HG02588 (cell line): Measurements from ENCODE around the gene SLC45A1.
"Not testable (repeated sequence)": the region's sequence is repeated elsewhere in the genome, so short reads cannot be mapped to it uniquely, and the experiment has no call there.

Experiments
- ATAC-seq: cut with Tn5 transposase; IDR thresholded peaks from one replicate; pipeline ENCODE4 v1.9.1; 2021; ENCODE audit warnings: mild to moderate bottlenecking, moderate library complexity; ENCODE audit not compliant: unreplicated experiment

SLC45A1 gene

DNA sequence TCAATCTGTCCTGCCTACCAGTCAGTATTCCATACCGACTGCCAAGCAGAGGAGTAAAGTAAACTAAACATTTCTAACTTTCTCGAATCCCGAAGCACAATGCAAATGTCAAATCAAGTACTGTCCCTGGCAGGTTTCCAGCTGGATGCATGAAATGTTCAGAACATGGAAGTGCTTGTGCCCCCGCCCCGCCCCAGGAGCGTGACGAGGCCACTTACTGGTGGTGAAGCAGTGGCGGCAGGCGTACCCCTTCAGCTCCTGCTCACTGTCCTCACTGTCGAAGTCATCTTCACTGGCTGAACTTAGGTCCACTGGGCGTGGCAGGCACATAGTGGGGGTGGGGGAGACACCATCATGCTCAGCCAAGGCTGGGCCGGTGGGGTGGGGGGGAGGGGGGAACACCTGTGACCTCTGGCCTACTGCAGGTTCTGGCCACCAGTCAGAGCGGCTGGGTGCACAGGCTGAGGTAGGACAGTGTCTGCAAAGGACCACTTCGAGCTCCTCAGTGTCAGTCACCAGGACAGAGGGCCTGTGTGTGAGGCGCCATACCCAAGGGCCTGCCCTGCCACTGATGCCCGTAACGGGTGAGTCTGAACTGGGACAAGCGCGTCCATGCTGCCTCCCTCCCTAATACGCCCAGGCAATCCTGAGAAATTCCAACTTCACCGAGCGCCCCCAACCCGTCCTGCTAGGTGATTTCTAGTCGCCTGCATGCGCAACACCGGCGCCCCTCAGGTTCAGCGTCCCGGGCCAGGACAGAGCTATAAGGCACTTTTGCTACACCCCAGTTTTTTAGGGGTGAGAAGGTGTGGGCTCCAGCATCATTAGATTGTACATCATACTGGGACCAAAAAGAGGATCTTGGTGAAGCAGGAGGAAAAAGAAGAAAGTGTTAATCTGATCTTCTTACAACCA lies 46.9 kb downstream of the SLC45A1 start:
- no peak for ATAC-seq

DNA sequence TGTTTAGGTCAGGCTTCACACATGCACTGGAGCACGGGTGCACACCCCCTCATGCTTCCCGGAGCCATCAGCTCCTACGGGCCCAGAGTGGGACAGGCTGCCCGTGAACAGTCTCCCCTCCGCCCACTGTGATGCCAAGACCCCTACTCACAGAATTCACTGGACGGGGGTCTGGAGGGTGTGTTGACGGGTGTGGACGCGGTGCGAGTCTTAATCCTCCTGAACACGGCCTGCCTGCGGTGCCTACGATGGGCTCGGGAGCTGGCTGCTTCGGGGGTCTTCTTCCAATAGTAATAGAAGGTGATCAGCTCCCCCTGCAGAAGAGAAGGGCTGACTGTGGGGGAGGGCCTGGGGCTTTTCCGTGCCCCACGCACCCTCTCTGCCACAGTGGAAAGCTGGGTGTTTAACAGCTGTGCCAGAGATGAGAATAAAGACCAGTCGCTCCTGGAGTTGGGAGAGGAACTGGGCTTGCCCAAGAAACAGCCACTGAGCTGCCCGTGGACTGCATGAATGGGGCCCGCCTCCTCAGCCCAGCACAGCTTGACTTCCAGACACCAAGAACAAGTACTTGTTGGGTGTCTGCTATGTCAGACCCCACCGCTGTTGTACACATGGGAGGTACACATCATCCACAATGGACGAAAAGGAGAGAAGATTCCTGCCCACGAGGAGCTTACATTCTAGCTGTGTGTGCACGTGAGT lies 47.9 kb downstream of the SLC45A1 start:
- no peak for ATAC-seq

DNA sequence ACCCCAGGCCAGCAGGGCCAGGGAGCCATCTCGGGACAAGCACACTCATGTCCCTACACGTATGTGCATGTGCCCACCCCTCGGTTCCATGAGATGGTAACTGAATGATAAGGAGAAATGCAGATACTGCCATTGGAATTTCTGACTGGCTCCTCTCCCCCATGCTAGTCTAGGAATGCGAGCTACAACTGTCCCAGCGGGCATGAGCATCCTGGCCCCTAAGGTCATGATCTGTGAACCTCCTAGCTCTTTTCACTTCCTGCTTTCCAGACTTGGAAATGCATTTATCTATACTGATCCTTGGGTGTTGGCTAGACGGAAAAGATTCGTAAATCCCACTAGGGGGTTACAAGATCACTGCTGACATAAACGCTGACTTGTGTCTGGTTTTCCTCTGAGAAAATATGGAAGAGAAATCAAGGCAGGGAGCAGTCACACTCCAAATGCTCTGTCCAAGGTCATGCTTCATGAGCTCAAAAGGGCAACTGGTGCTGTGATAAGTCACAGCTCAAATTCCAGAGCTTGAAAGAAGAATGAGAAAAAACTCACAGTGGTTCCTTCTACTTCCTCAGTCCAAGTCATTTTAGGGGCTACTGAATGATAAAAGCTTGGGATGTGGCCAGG lies 49.8 kb downstream of the SLC45A1 start:
- ATAC-seq, result no peak

DNA sequence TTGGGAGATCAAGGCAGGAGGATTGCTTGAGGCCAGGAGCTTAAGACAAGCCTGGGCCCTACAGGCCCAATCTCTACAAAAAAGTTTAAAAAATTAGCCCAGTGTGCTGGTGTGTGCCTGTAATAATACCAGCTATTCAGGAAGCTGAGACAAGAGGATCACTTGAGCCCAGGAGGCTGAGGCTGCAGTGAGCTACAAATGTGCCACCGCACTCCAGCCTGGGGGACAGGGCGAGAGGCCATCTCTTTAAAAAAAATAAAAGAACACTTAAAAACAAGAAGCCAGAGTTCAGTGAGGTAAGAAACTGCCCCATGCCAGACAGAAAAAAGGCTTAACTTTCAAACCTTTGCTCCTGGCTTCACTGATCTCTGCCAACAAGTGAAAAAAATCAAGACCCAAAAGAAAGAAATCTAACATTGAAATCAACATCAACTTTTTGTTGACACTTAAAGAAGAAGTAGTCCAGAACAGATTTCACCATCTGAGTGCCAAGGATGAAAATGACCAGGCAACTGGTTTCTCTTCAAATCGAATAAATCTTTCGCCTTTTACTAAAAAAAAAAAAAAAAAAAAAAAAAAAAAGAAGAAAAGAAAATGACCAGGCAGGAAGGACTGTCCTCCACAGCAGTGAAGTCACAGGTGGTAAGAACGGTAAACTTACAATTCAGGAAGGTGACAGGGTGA lies 51.2 kb downstream of the SLC45A1 start:
- no peak for ATAC-seq

DNA sequence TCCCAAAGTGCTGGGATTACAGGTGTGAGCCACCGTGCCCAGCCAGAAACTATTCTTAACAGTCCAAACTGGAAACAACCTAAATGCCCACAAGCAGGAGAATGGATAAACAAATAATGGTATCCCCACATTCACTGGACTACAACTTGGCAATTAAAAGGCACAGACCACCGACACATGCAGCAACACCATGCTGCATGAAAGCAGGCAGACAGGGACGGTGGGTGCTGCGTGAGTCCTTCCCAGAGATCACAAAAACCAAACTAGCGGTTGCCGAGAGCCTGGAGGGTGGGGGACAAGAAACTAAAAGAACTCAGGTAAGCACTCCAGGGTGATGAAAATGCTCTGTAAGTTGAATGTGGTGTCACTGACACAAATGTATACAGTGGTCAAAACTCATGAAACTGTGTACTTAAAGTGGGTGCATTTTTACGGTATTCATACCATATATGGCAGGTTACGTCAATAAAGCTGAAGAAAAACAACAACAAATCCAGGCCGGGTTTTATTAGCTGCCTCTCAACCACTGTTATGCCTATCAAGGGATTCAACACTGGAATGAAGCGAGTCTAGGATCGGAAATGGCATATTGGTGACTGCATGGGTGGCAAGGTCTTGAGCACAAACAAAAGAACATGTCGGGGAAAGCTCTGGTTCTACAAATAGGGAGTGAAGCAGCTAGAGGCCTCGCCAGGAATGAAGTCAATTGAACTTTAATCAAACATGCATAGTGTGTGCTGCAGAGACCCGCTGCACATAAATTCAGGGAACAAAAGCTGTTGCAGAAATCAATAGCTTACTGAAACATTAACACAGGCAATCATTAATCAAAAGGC lies 52.4 kb downstream of the SLC45A1 start:
- no peak for ATAC-seq

DNA sequence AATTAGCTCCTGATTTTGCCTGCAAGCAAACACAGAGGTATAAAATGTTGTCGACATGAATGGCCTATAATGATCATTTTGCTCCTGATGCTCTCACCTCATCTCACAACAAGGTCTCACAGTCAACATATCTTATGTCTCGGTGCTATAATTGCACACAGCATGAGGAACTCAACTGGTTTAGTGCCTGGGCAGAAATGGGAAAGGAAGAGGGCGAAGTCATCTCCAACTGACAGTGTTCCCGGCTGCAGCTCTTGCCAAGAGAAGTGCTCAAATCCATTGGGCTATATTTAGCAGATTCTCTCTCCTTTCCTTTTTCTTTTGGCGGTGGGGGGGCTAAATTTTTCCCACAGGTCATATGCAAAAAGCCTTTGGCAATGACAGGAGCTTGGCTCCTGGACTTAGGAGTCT lies 53.0 kb downstream of the SLC45A1 start:
- no peak for ATAC-seq

DNA sequence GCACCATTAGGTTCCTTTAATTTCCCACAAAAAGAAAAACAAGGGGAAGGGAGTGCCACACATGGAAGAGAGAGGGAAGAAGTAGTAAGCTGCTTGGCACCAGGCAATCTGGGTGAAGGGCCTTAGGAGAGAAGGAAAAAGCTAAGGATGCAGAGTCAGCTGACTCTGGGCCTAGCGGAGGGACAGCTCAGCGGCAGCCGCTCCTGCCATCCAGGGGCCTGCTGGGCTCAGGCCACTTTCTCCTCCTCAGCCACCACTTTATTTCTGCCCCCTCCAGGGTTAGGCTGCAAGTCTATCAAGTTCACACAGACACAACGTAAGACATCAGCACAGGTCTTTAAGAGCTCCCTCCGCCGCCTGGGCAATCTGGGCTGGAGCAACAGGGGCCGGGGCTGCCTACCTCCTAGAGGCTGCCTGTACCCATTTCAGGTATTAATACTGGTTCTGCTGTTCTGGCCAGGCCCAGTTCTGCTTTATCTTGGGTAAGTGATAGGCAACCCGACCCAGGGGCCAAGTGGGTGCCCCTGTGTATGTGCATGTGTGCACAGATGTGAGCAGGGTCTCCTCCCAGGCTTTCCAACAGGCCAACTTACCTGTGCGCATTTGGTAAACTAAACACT lies 53.6 kb downstream of the SLC45A1 start:
- no peak for ATAC-seq

DNA sequence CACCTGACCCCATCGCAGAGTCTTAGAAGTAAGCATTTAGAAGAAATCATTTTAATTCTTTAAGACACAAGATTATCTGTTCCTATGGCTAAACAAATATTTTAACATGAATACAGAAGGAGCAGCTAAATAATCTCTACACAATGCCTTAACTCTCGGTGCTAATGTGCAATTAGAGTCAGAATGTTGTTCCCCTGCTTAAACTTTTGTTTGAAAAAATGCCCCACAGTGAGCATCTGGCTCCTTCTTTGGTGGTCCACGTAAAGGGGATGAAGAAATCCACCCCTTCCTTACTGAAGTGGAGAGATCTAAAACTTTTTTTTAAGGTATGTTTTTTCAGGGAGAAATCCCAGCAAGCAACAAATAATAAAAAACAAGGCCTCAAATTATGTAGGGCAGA lies 55.2 kb downstream of the SLC45A1 start:
- no peak for ATAC-seq

DNA sequence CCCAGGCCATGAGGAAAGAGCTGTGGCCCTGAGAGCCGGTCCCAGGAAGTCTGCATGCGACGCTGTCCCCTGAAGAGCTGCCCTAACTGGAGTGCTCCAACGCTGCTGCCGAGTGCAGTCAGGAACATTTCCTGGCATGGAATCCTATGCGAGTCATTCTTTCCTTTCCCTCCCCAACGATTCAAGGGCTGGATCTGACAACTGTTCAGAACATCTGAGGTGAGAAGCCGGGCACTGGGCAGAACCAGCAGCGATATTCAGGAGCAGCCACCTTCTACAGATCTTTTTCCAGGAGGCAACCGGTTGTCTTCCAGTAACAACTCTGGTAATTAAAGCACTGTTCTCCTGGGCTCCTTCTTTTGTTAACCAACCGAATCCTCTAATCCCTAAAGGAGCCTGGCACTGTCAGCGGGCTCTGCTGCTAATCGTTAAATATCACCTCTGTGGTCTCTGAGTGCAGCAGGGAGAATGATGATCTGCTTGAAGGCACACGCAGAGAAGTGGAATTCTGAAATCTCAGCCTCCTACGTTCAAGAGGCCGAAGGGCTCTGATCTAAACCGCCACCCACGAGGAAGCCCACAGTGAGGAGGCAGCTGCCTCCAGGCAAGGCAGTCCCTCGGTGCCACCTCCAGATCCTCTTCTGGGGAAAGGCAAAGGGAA lies 55.8 kb downstream of the SLC45A1 start:
- ATAC-seq, result no peak

DNA sequence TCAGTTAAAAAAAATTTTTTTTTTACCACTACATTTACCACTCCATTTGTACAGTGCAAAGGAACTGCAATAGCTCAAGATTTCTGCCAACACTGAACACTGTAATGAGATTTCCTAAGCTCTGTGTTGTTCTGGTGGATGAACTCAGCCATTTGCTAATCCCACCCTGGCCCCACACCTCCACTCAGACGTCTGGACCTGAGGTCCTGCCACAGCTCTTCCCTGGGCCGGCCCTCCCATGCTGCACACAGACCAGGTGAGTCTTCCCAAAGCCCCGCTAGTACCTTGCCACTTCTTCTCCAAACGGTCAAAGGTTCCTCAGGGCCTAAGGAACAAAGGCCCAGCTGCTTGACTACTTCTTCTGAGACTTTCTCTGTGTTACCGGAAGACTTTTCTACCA lies 56.4 kb downstream of the SLC45A1 start:
- ATAC-seq, result no peak

DNA sequence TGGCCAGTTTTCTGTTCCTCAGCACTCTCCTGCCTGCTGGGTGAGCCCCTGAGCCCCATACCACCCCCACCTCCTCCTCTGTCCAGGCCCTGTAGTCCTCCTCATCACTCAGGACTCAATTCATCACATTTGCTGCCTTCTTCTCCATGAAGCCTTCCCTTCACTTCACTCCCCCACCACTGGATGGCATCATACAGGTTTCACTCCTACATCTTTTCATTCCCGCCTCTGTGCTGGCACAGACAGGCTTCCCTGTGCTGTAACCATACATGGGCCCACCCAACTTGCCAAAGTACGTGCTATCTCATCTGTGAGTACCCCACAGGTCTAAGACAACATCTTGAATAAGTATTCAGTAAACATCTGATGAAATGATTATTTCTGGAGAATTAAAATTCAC lies 56.9 kb downstream of the SLC45A1 start:
- no peak for ATAC-seq

DNA sequence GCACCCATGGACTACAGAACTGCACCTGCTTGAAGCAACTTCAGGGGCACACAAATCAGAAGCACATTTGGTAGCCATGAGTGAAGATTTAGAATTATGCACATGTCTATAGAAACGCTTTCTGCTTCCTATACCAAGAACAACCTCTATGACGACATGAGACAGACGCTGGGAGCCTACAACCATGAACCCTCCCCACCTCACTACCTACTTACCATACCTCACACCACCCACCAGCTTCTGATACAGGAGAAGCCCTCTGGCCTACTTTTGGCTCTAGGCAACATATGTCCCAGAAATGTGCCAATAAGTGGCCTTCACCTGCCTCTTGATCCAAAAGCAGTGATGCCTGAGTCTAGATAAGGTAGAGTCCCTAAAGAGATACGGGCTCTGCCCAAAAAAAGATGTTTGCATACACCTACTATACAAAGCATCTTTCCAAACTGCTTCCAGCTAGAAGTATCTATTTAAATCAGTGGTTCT lies 58.5 kb downstream of the SLC45A1 start:
- no peak for ATAC-seq

DNA sequence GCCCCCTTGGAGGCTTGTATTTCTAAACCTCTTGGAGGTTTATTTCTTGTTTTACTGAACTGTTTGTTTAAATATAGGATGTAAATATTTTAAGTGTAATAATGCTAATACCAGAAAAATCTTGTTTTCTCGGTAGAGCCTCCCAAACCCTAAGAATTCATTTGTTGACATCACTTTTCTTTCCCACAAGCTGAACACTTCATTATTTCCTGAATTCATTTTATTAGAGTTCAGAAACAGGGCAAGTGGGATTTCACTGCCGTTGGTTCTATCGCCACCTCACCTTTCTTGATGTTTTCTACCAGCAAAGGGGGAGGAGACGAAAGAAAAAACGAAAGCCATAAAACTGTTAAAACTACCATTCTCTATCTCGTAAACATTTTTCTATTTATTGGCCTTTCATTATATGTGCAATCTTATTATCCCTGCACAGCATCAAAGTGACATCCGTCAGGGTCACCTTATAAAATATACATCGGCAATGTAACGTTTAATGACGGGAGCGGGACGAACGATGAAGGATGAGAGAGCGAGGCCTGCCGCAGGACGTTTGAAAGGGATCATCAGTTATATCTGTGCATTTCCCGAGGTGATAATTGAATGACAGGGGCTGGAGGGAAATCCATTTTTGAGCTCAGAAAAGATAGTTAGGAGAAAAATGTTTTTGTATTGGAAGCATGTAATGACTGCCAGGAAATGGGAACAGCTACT lies 59.5 kb downstream of the SLC45A1 start:
- no peak for ATAC-seq

DNA sequence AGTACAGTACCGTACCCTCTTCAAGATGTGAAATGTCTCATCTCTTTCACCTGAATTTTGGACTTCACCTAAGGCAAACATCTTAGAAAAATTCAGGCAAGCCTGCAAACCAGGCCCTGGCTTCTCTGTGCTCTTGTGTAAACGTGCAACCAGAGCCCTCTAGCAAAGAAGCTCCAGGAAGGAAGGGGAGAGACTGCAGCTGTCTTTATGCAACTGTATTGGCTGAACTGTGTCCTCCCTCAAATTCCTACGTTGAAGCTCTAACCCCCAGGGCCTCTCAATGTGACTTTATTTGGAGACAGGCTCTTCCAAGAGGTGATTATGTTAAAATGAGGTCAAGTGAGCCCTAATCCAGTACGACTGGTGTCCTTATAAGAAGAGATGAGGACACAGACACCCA lies 60.3 kb downstream of the SLC45A1 start:
- no peak for ATAC-seq

DNA sequence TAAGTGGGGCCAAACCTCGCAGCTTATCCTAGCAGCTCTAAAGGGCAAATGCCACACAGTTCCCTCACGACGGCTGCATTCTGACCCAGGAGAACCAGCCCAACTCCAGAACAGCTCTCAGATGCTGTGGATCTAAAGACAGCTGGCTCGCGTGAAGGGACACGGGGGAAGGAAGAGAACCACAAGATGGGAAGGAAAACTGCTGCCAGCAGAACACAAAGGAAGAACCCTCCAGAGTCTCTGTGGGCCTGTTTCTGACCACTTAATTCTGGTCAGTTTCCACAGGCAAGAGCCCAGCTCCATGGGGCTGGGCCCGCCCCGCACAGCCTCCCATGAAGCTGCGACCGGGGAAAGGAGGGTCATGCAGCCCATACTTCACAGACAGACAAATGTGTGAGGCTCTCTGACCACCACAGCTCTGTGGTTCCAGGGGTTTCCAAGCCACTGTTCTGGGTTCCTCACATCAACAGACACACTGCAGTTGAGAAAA lies 61.1 kb downstream of the SLC45A1 start:
- no peak for ATAC-seq

DNA sequence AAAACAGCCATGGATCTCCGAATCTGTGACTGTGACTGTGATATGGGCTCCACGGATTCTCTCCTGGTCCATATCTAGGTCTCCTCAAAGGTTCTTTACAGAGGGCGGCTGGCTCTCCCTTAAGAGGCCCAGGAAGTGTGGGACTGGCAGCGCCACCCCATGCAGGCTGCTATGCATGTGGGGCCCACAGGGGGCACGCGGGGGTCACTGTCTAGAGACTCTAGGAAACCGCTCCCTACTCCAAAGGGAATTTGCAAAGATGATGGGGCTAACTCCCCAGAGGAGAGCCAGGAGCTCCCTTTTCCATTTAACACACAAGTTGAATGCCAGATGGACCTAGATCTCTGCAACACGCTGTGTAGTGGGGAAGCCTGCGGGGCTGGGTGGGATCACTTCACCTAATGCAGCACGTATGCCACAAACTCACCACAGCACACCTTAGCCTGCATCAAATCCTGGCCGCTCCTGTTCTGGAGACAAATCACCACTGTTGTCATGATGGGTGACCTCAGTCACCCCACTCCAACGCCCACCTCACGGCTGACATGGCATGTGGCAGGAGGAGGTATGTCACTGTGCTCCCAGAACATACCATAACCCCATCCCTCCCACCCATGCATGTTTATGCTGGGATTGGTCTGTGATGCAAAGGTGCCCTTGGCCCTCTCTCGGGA lies 61.7 kb downstream of the SLC45A1 start:
- no peak for ATAC-seq

DNA sequence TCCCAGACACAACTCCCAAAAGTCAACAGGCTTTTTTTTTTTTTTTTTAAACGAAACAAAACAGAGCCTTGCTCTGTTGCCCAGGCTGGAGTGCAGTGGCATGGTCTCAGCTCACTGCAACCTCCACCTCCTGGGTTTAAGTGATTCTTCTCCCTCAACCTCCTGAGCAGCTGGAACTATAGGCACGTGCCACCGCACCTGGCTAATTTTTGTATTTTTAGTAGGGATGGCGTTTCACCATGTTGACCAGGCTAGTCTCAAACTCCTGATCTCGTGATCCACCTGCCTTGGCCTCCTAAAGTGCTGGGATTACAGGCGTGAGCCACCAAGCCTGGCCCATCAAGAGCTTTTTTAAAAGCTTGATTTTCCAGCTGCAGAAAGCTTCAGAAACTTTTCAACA lies 62.4 kb downstream of the SLC45A1 start:
- ATAC-seq, result not testable (repeated sequence)

DNA sequence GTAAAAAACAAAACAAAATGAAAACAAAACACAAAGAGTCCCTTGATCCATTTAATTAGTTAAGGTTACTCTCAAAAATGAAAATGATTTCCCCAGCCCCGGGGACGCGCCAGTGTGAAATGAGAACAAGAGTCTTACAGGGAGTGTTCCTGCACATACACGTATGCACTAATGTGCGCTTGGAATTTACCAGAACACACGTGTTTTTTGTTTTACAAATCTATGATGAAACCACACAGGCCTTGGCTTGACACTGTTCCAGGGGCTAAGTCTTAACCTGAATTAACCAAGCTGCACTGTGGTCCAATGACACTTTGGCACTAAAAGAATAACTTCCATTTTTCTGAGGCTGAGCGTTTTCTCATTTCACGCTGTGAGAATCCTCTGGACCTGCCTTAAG lies 63.7 kb downstream of the SLC45A1 start:
- no peak for ATAC-seq
